OCI-LY3 (cell line): ENCODE results near the gene SERPINF2.

Experiments used
- H2AFZ ChIP-seq: fragments of 200-600, 300-600 bp; shearing (Covaris generic); 2 replicates; pipeline ENCODE4 v1.6.0; 2014; ENCODE audit warnings: antibody characterized with exemption, low read depth, low read length
- H3K27ac ChIP-seq: fragments of 200-600, 300-600 bp; sonication (generic); 2 replicates; pipeline ENCODE4 v1.5.1; 2014; ENCODE audit warnings: mild to moderate bottlenecking, low read length, moderate library complexity, mixed read lengths
- H3K27me3 ChIP-seq: fragments of 200-600, 300-600 bp; sonication (generic); 2 replicates; pipeline ENCODE4 v1.6.1; 2014; ENCODE audit warnings: low read depth, low read length, mixed read lengths
- H3K36me3 ChIP-seq: fragments of 200-600, 300-600 bp; sonication (generic); replicated peaks from 2 replicates; pipeline ENCODE3; 2014; ENCODE audit warnings: low read depth, low read length, mixed read lengths
- H3K4me1 ChIP-seq: fragments of 300-600, 200-600 bp; sonication (generic); 2 replicates; pipeline ENCODE4 v1.6.1; 2014; ENCODE audit warnings: low read length, mixed read lengths
- H3K4me2 ChIP-seq: fragments of 200-600, 300-600 bp; sonication (generic); 2 replicates; pipeline ENCODE4 v1.6.1; 2014; ENCODE audit warnings: low read length, mixed read lengths
- H3K4me3 ChIP-seq: fragments of 300-600, 200-600 bp; sonication (generic); 2 replicates; pipeline ENCODE4 v1.5.1; 2014; ENCODE audit warnings: antibody characterized with exemption, mild to moderate bottlenecking, low read length, moderate library complexity
- H3K79me2 ChIP-seq: fragments of 300-600, 200-600 bp; shearing (Covaris generic); 2 replicates; pipeline ENCODE4 v1.6.1; 2014; ENCODE audit warnings: mild to moderate bottlenecking, low read length, mixed read lengths
- H3K9ac ChIP-seq: fragments of 300-600, 200-600 bp; shearing (Covaris generic); 2 replicates; pipeline ENCODE4 v1.6.0; 2014; ENCODE audit warnings: mild to moderate bottlenecking, low read length, moderate library complexity
- H3K9me3 ChIP-seq: fragments of 200-600, 300-600 bp; shearing (Covaris generic); 2 replicates; pipeline ENCODE4 v1.6.1; 2014; ENCODE audit warnings: low read length, mixed read lengths; ENCODE audit not compliant: insufficient read depth
- H4K20me1 ChIP-seq: fragments of 200-600, 300-600 bp; sonication (generic); 2 replicates; pipeline ENCODE4 v1.6.1; 2016; ENCODE audit warnings: low read length, mixed read lengths; ENCODE audit not compliant: insufficient read depth
- CTCF ChIP-seq: fragments of 200-600, 300-600 bp; sonication (generic); IDR thresholded peaks from 2 replicates; pipeline ENCODE4 v1.5.1; 2014; ENCODE audit warnings: antibody characterized with exemption, low read length, low read depth
- EZH2phosphoT487 ChIP-seq: fragments of 200-600 bp; shearing (Covaris generic); IDR thresholded peaks from 2 replicates; pipeline ENCODE4 v1.6.1; 2018; ENCODE audit warnings: antibody characterized with exemption, mixed run types, low read depth

The SERPINF2 gene

GRCh38 chr17:1730326-1731193 is 12.1 kb upstream of the SERPINF2 start:
- Histone ChIP-seq H3K27me3 (no peaks in the 10 kb centered on the region), H4K20me1 (no peaks in the 10 kb centered on the region), H3K36me3 (peaks cover 19% of the 10 kb centered on the region), H3K9ac (no peak overlapping the region), H3K9me3 (no peaks in the 10 kb centered on the region), H3K4me2 (no peak overlapping the region), H3K79me2 (peaks cover 28% of the 10 kb centered on the region), H3K27ac (no peak overlapping the region), H2AFZ (no peak overlapping the region), H3K4me3 (no peak overlapping the region), H3K4me1 (peaks cover 16% of the 10 kb centered on the region)
- no peak for TF ChIP-seq EZH2phosphoT487
- TF ChIP-seq CTCF: no peak

GRCh38 chr17:1731194-1731506 is 11.5 kb upstream of the SERPINF2 start:
- H4K20me1 ChIP-seq: no peaks in the 10 kb centered on the region
- no peak overlapping the region for H3K27ac ChIP-seq
- TF ChIP-seq CTCF (no peak), EZH2phosphoT487 (no peak)
- no peak overlapping the region for H3K4me3 ChIP-seq
- H3K9ac ChIP-seq: no peak overlapping the region
- peaks cover 10% of the 10 kb centered on the region for H3K4me1 ChIP-seq
- H3K4me2 ChIP-seq: no peak overlapping the region
- H3K9me3 ChIP-seq: no peaks in the 10 kb centered on the region
- H3K27me3 ChIP-seq: no peaks in the 10 kb centered on the region
- no peak overlapping the region for H2AFZ ChIP-seq
- H3K36me3 ChIP-seq: peaks cover 15% of the 10 kb centered on the region
- peaks cover 23% of the 10 kb centered on the region for H3K79me2 ChIP-seq

GRCh38 chr17:1732241-1732832 is 10.3 kb upstream of the SERPINF2 start:
- H4K20me1 ChIP-seq: no peaks in the 10 kb centered on the region
- no peak overlapping the region for H3K9ac ChIP-seq
- TF ChIP-seq CTCF (no peak), EZH2phosphoT487 (no peak)
- H3K4me1 ChIP-seq: no peaks in the 10 kb centered on the region
- no peak overlapping the region for H2AFZ ChIP-seq
- peaks cover 11% of the 10 kb centered on the region for H3K79me2 ChIP-seq
- H3K27ac ChIP-seq: no peak overlapping the region
- no peaks in the 10 kb centered on the region for H3K9me3 ChIP-seq
- H3K4me2 ChIP-seq: no peak overlapping the region
- no peaks in the 10 kb centered on the region for H3K27me3 ChIP-seq
- peaks cover 8% of the 10 kb centered on the region for H3K36me3 ChIP-seq
- no peak overlapping the region for H3K4me3 ChIP-seq

- H3K27me3 ChIP-seq: no peaks in the 10 kb centered on the region
- no peak overlapping the region for H3K4me2 ChIP-seq
- peaks cover 9% of the 10 kb centered on the region for H3K36me3 ChIP-seq
- no peaks in the 10 kb centered on the region for H4K20me1 ChIP-seq
- H3K9me3 ChIP-seq: no peaks in the 10 kb centered on the region
- no peak overlapping the region for H3K9ac ChIP-seq
- peaks cover 6% of the 10 kb centered on the region for H3K79me2 ChIP-seq
- no peak overlapping the region for H3K4me3 ChIP-seq
- no peaks in the 10 kb centered on the region for H3K4me1 ChIP-seq
- no peak overlapping the region for H2AFZ ChIP-seq
- TF ChIP-seq EZH2phosphoT487 (no peak), CTCF (no peak)
- no peak overlapping the region for H3K27ac ChIP-seq
These were observed 9.8 kb upstream of the SERPINF2 start for GRCh38 chr17:1732833-1733321.
